ES-I3 (cell line): ENCODE data around the gene KLHL26.

Experiments used
- H3K36me3 ChIP-seq: 2 replicates; pipeline ENCODE4 v1.6.1; 2013; ENCODE audit warnings: mild to moderate bottlenecking, low read length, control low read depth, moderate library complexity; ENCODE audit not compliant: insufficient read depth
- H3K4me1 ChIP-seq: 2 replicates; pipeline ENCODE4 v1.6.1; 2013; ENCODE audit warnings: mild to moderate bottlenecking, control low read depth, low read length; ENCODE audit not compliant: insufficient read depth
- H3K9ac ChIP-seq: 2 replicates; pipeline ENCODE4 v1.6.1; 2013; ENCODE audit warnings: low read depth, mild to moderate bottlenecking, low read length, moderate library complexity
- H3K9me3 ChIP-seq: 2 replicates; pipeline ENCODE4 v1.6.1; 2013; ENCODE audit warnings: mild to moderate bottlenecking, low read length, moderate library complexity; ENCODE audit not compliant: control insufficient read depth, insufficient read depth

KLHL26 gene

DNA sequence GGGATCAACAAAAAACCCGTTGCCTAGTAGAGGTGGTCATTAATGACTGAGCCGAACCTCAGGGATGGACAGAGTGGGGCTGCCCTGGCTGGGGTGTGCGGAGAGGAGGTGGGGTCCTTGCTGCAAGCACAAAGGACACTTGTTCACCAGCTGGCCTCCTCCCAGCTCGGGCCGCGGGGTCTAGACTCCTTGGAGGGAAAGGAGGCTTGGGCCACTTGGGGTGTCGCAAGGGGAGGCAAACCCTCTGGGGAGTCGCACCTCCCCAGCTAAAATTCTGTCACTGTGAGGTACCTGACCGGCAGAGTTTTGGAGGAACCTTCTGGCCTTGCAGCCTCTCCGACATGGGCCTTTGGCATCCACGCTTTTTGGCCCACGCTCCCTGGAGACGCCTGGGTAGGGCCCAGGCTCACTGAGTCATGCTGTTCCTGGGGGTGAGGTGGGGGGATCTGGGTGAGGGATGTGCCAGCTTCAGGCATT, 8.2 kb downstream of the KLHL26 start:
- no peaks in the 10 kb centered on the region for H3K9me3 ChIP-seq
- H3K4me1 ChIP-seq: peaks cover 28% of the 10 kb centered on the region
- H3K36me3 ChIP-seq: no peaks in the 10 kb centered on the region
- no peak overlapping the region for H3K9ac ChIP-seq

DNA sequence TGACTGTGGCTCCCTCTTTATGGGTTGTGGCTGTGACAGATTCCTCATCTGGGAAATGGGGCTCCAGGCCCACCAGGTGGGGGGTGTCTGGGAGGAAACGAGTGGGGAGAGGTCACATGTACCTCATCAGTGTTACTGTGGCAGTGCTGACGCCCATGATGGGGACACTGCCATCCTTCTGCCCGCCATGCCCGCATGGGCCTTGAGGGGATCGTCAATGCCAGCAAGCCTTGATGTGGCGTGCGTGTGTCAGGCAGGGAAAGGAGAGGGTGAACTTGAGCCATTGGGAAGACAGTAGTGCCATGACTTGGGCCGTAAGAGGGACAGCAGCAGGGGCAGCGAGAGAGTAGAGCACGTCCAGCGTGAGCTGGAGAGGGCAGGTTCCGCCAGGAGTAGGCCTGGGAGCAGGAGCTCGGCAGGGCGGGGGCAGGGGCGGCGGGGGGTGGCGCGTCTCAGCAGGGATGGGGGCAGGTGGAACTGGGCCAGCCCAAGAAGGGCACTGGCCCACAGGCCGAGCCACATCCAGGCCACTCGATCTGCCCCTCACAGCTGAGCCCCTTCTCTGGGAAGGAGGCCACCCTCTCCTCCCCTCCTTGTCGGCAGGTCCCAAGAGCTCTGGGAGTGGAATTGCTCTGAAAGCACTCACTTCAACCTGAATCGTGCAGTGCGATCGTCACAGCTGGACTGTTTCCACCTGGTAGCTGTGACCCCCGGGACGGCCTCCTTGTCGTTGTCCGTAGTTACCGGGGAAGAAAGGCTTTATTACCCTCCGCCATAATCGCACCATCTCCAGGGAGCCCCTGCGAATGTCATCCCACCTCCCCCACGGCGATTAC, 9.9 kb downstream of the KLHL26 start:
- H3K9me3 ChIP-seq: no peaks in the 10 kb centered on the region
- no peak overlapping the region for H3K9ac ChIP-seq
- peaks cover 43% of the 10 kb centered on the region for H3K4me1 ChIP-seq
- no peaks in the 10 kb centered on the region for H3K36me3 ChIP-seq

DNA sequence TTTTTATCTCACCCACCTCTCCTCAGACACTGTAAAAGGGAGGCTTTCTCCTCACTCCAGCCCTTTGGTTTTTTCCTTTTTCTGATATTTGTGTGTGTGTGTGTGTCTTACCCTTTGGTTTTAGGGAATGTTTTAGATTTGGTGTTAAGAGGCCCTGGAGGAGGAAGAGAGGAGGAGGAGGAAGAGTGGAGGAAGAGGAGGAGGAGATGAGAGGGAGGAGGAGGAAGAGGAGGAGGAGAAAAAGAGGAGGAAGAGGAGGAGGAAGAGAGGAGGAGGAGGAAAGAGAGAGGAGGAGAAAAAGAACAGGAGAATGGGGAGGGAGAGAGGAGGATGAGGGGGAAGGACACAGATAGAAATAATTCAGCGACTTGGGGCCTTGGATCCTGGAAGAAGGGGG, 10.5 kb downstream of the KLHL26 start:
- peaks cover 45% of the 10 kb centered on the region for H3K4me1 ChIP-seq
- no peaks in the 10 kb centered on the region for H3K36me3 ChIP-seq
- no peak overlapping the region for H3K9ac ChIP-seq
- H3K9me3 ChIP-seq: no peaks in the 10 kb centered on the region

DNA sequence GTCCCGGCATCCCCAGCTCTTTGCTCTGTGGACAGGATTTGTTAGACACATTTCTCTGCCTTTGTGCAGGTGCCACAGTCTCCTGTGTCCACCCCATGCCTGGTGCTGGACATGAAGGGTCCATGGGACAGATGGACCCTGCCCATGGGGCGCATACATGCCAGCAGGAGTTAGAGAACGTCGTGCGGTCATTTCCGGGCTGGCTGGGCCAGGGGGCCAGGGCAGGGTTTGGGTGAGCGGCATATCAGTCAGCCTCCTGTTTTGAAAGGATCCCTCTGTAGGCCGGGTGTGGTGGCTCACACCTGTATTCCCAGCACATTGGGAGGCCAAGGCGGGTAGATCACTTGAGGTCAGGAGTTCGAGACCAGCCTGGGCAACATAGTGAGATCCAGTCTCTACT, 11.0 kb downstream of the KLHL26 start:
- no peak overlapping the region for H3K9ac ChIP-seq
- peaks cover 45% of the 10 kb centered on the region for H3K4me1 ChIP-seq
- H3K9me3 ChIP-seq: no peaks in the 10 kb centered on the region
- no peaks in the 10 kb centered on the region for H3K36me3 ChIP-seq

DNA sequence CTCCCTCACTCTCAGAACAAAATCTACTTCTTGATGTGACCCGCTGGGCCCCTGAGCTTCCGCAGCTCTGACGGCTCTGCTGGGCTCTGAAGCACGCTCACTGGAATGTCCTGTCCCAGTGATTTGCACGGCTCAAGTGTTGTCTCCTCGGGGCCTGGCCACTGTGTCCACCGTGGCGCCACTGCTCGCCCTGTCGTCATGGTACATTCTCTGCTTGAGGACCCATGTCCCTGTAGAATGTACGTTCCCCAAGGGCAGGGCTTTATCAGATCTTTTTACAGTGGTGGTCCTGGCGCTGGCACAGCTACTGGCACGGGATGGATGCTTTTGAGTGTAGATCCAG, 12.1 kb downstream of the KLHL26 start:
- peaks cover 45% of the 10 kb centered on the region for H3K4me1 ChIP-seq
- H3K9ac ChIP-seq: no peak overlapping the region
- H3K9me3 ChIP-seq: no peaks in the 10 kb centered on the region
- H3K36me3 ChIP-seq: no peaks in the 10 kb centered on the region

DNA sequence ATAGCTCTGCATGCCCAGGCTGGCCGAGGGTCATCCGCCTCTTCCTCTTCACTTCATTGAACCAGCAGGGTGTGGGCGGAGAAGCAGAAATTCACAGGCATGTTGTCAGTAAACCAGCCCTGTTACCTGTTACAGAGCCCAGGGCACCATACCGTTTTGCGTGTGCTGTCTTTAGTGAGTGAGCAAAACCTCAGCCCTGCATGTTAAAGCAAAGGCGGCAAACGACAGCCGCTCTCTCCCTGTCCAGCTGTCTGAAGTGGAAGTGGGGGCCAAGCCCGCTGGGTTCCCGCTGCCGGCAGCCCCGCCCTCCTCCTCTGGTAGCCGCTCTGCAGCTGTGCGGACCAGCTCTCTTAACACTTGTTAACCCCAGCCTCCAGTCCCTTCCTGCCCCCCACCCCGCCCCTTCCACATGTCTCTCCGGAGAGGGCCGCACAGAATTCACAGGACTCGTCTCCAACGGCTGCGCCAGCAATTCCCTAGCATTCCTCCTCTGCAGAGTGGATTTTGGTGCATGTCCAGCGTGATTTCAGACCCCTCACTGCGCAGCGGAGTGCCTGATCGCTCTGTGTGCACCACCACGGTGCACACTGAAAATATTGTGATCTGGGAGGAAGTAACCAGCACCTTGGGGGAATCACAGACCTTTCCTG, 12.7 kb downstream of the KLHL26 start:
- no peaks in the 10 kb centered on the region for H3K9me3 ChIP-seq
- no peaks in the 10 kb centered on the region for H3K36me3 ChIP-seq
- peaks cover 41% of the 10 kb centered on the region for H3K4me1 ChIP-seq
- no peak overlapping the region for H3K9ac ChIP-seq

DNA sequence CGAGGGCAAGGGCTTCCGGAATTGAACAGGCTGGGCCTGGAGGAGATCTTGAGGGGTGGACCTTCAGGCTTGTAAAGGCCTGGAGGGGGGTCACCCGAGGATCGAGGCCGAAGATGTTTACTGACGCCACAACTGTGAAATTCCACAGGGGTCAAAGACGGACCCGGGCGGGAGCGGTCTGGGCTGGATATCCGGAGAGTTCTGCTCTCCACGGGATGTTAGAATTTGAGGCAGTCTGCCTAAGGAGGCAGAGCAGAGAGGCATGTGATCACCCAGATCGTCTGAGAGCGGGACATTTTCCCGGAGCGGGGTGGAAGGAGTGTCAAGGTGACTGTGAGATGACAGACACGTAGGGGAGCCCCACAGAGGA, 13.2 kb downstream of the KLHL26 start:
- H3K4me1 ChIP-seq: peaks cover 36% of the 10 kb centered on the region
- no peak overlapping the region for H3K9ac ChIP-seq
- H3K9me3 ChIP-seq: no peaks in the 10 kb centered on the region
- no peaks in the 10 kb centered on the region for H3K36me3 ChIP-seq

DNA sequence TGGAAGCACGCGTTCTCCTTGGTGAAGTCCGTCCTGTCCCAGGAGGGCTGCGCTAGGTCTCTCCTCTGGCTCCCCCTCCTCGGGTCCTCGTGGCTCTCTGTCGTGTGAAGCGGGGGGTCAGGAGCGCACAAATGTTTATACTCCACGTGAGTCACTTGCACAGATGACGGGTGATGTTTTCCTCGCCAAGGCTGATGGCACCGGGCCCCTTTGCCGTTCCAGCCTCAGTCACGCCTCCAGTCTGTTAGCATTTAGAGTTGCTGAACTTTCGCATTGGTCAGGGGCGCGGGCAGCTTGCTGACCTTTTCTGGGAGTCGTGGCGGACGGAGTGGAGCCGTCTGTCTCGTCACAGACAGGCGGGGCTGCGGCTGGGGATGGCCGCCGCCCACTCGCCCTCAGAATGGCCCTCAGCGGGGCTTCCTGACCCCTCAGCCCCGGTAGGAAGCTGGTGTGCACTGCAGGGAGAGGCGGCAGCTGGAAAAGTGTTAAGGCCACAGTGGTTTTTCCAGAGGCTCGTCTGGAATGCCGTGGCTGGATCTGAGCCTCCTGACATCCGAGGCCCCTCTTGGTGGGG, 13.7 kb downstream of the KLHL26 start:
- Histone ChIP-seq H3K9ac (no peak overlapping the region), H3K4me1 (peaks cover 33% of the 10 kb centered on the region), H3K36me3 (no peaks in the 10 kb centered on the region), H3K9me3 (no peaks in the 10 kb centered on the region)

DNA sequence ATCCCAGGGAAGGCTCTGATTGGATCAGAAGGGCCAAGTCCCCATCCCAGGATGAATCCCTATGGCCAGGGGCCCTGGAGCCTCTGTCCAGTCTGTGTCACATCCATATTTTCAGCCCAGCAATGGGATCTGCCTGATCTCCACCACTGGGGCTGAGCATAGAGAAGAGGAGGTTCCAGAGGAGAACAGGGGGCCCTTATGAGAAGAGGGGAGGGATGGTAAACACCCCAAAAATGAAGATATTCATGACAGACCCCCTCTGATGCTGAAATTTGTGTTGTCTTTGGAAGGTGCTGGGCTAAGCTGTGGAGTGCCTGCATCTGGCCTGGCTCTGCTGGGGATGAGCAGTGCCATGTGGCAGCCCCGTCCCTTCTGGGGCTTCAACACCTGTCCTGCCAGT, 14.5 kb downstream of the KLHL26 start:
- Histone ChIP-seq H3K9me3 (no peaks in the 10 kb centered on the region), H3K4me1 (peaks cover 33% of the 10 kb centered on the region), H3K36me3 (no peaks in the 10 kb centered on the region), H3K9ac (no peak overlapping the region)

DNA sequence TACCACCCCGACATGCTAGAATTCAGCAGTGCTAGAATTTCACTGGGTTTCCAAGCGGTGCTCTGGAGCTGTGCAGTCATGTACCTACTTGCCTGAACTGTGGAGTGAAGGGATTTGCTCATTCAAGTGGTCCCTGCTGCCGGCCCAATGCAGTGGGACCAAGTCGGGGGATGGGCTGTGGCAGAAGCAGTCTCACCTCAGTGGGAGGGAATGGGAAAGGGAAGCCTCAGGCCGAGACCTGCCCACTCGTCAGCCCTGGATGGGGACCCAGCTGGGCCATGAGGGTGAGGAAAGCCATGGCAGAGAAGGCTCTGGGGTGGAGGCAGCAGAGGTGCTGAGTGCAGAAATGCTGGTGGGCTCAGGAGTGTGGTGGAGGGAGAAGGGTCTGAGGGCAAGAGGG, 14.9 kb downstream of the KLHL26 start:
- no peak overlapping the region for H3K9ac ChIP-seq
- H3K36me3 ChIP-seq: no peaks in the 10 kb centered on the region

DNA sequence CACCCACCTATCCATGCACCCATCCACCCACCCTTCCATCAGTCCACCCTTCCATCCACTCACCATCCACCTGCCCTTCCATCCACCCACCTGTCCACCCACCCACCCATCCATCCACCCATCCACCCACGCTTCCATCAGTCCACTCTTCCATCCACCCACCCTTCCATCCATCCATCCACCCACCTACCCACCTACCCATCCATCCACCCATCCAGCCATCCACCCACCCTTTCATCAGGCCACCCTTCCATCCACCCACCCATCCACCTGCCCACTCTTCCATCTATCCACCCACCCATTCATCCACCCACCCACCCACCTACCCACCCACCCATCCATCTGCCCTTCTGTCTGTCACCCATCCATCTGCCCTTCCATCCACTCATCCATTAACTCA, 17.0 kb downstream of the KLHL26 start:
- Histone ChIP-seq H3K9me3 (no peaks in the 10 kb centered on the region), H3K36me3 (no peaks in the 10 kb centered on the region), H3K9ac (no peak overlapping the region), H3K4me1 (peaks cover 37% of the 10 kb centered on the region)

More for the DNA sequence above, 14.9 kb downstream of the KLHL26 start:
- Histone ChIP-seq H3K9me3 (no peaks in the 10 kb centered on the region), H3K4me1 (peaks cover 33% of the 10 kb centered on the region)

DNA sequence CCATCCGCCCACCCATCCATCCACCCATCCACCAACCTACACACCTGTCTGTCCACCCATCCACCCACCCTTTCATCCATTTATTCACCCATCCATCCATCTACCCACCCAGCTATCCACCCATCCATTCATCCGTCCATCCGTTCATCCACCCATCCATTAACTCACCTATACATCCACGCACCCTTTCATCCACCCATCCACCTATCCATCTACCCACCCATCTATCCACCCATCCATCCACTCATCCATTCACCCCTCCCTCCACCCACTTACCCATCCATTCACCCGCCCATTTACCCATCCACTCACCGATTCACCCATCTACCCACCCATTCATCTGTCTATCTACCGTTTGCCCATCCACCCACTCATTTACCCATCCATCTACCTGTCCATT, 17.6 kb downstream of the KLHL26 start:
- H3K9me3 ChIP-seq: no peaks in the 10 kb centered on the region
- H3K4me1 ChIP-seq: peaks cover 31% of the 10 kb centered on the region
- no peak overlapping the region for H3K9ac ChIP-seq
- no peaks in the 10 kb centered on the region for H3K36me3 ChIP-seq

DNA sequence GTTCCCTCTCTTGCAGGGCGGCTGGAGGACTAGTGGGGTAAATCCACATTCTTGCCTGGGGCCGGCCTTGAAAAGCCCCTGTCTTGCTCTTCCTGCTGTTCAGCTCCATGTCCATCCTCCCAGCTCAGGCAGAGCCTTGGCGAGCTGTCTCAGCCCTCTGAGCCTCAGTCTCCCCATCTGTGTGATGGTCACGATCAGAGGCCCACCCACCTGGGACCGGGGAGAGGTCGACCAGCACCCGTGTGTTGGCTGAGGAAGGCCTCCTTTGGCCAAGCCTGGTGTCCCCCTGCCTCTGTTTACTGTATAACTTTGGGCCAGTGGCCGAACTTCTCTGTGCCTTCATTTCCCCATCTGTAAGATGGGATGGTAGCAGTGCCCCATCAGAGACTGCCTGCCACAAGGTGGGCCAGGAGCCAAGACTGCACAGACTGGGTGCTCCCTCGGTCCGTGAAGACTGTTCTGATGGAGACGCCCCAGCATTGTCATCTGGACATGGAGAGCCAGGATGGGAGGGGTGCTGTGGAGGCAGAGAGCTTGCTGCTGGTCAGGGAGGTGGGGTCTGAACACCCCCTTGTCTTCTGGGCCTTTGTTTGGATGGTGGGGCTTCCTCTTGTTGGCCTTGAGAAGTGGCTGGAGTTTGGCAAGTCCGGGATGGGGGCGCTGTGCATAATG, 18.5 kb downstream of the KLHL26 start:
- Histone ChIP-seq H3K9ac (no peak overlapping the region), H3K4me1 (peaks cover 29% of the 10 kb centered on the region), H3K9me3 (no peaks in the 10 kb centered on the region), H3K36me3 (no peaks in the 10 kb centered on the region)

DNA sequence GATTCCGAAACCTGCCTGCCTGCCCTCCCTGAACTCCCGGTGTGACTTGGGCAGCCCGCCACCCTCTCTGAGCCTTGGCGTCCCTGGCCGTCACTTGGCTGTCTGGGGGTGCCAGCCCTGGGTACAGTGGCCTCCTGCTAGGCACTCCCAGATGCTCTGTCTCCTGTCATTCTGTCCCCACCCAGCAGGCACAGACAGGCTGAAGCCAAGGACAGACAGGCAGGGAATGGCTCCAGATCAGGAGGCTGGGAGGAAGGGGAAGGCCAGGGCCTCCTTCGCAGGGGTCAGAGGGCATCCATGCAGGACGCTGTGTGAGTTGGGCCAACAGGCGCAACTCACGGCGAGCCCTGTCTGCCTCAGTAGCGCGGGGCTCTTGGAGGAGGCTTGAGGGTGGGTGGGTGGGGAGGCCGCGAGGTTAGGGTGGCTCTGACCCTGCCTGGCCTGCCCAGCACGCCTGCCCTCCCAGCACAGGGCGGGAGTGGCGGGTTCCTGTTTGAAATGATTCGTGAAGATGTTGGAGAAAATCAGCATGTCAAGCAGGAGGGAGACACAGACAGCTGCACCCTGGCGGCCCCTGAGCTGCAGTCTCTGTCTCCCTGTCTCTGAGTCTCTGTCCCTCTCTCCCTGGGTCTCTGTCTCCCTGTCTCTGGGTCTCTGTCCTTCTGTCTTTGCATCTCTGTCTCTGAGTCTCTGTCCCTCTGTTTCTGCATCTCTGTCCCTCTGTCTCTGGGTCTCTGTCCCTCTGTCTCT, 19.7 kb downstream of the KLHL26 start:
- Histone ChIP-seq H3K36me3 (no peaks in the 10 kb centered on the region), H3K9ac (no peak overlapping the region), H3K9me3 (no peaks in the 10 kb centered on the region), H3K4me1 (peaks cover 19% of the 10 kb centered on the region; the same call in 1 of the 2 replicates)
